Upper lobe of left lung (tissue), 4 donors: ENCODE measurements around the gene ZC3H7B.

Source experiments
- CTCF ChIP-seq, 6 experiments: fragments of 450-650 bp in 4 of 6; fragments of 200-600 bp in 2 of 6; sonication (generic) in 2 of 6; IDR thresholded peaks; one replicate each; pipeline ENCODE4 v1.5.1; 2016 to 2019; ENCODE audit warnings: antibody characterized with exemption in 6 of 6
- POLR2AphosphoS5 ChIP-seq, 2 donors: sonication (generic); formaldehyde crosslinking; IDR thresholded peaks; one replicate each; pipeline ENCODE4 v1.5.1; 2017; ENCODE audit warnings: antibody characterized with exemption in 2 of 2

GRCh38 chr22:41401781-41402648 is 100.7 kb downstream of the ZC3H7B start:
- TF ChIP-seq CTCF (IDR thresholded peaks at IDR 0.05), result no peak
- no peak for TF ChIP-seq POLR2AphosphoS5 (IDR thresholded peaks at IDR 0.05)
